NCI-H524 treated with DMSO at 0.1 percent for 48 hours (cell line): ENCODE measurements around the gene SHF.

ENCODE experiments used
- DNase-seq: peaks from one replicate; lab custom pipeline; 2025; lab: John Stamatoyannopoulos, UW

The SHF gene

DNA sequence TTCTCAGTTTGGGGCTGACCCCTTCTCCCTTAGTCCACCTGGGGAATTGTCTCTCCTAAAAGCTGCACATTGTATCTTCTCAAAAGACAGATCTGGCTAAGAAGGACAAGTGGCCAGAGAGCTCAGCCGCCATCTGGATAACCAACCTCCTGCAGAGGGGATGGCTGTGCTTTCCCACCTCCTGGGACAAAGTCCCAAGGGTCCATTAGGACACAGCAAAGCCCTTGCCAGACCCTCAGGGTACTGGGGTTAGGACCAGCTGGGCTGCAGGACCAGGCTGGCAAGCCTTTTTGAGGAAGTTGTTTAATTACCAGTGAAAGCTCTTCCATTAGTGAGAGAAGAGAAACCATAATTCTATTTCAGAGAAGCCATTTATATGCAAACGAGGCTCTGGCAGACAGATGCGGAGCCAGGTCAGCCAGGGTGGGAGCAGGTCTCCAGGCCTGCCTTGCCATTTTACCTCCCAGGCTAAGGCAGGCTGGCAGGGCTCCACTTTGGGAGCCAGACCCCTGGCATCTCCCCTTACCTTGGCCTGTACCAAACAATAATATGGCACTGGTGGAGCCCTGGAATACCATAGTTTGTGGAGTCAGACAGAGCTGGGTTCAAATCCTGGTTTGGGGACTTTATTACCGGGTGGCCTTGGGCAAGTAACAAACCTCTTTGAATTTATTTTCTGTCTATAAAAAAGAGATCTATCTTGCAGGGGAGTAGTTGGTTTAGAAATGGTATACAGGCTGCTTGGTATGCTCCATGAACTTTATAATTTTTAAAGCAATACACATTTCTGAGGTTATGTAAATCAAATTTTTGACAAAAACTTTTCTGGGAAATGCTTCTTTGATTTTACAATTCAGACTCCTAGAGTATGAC, 17.9 kb downstream of the SHF start:
- DNase-seq = peak; percentile 91

GRCh38 chr15:45168751-45169551, 18.8 kb downstream of the SHF start:
- peak; percentile 22 for DNase-seq

- DNase-seq = no peak
Observed at GRCh38 chr15:45168286-45168685, 19.5 kb downstream of the SHF start.

- DNase-seq = no peak
Observed at GRCh38 chr15:45167631-45168205, 20.0 kb downstream of the SHF start.

GRCh38 chr15:45166834-45167630, 20.7 kb downstream of the SHF start:
- peak; percentile 68 for DNase-seq

- no peak for DNase-seq
Observed at GRCh38 chr15:45165536-45165935, 22.2 kb downstream of the SHF start.

DNA sequence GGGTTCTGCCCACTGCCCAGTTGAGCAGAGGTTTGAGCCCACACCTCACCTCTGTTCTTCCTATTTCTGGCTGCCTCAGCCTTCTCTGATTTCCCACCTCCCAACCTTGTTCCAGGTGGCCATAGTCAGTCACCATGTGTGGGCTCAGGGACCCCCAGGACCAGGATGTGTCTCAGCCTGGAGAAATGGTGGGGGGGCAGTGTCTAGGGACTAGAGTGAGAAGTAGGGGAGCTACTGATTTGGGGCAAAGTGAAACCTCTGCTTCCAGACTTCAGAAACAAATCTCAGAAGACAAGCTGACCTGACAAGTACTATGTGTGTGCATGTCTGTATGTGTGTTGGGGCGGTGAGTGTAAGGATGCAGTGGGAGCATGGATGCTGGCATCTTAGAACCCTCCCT, 22.9 kb downstream of the SHF start:
- DNase-seq = no peak

GRCh38 chr15:45163508-45163856, 24.3 kb downstream of the SHF start:
- no peak for DNase-seq

GRCh38 chr15:45162771-45163507, 24.8 kb downstream of the SHF start:
- DNase-seq = peak; percentile 86

GRCh38 chr15:45161666-45162065, 26.1 kb downstream of the SHF start:
- no peak for DNase-seq

DNA sequence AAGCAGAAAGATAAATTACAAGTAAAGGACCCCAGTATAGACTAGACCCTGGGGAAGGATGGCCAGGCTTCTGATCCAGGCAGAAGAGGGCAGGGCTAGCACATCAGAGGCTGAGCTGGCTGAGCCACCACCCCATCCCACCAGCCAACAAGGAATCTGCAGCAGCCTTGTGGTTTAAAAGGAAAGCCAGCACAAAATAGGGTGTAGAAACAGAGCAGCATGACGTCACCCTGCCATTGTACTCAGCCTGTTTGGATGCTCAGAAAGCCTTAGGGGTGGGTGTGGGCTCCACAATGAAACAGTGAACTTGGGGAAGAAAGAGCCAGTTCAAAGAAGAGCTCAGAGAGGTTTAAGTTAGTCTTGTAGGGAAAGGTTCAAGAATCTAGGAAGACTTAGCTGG, 29.8 kb downstream of the SHF start:
- DNase-seq = no peak

- peak; percentile 48 for DNase-seq
Observed at GRCh38 chr15:45156744-45157455, 30.9 kb downstream of the SHF start.

- no peak for DNase-seq
Observed at GRCh38 chr15:45155739-45156138, 32.0 kb downstream of the SHF start.

GRCh38 chr15:45151998-45152828, 35.6 kb downstream of the SHF start:
- no peak for DNase-seq

- DNase-seq = no peak
Observed at GRCh38 chr15:45150997-45151396, 36.8 kb downstream of the SHF start.

DNA sequence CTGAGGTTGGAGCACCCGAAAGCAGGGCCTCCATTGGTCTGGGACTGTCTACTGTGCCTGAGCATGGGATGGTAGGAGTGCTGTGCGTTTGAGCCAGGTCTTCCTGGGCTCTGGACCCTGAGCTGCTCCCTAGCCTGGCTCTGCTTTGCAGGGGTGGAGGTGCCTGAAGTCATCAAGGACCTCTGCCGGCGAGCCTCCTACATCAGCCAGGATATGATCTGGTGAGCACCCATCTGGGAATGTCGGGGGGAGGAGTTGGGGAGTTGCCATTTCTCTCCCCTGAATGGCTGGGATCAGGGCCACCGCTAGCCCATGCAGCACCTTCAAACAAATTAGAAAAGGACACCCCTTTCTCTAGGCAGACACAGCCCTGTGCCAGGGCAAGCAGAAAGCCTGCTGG, 37.3 kb downstream of the SHF start:
- no peak for DNase-seq

GRCh38 chr15:45149060-45149459, 38.7 kb downstream of the SHF start:
- no peak for DNase-seq

DNA sequence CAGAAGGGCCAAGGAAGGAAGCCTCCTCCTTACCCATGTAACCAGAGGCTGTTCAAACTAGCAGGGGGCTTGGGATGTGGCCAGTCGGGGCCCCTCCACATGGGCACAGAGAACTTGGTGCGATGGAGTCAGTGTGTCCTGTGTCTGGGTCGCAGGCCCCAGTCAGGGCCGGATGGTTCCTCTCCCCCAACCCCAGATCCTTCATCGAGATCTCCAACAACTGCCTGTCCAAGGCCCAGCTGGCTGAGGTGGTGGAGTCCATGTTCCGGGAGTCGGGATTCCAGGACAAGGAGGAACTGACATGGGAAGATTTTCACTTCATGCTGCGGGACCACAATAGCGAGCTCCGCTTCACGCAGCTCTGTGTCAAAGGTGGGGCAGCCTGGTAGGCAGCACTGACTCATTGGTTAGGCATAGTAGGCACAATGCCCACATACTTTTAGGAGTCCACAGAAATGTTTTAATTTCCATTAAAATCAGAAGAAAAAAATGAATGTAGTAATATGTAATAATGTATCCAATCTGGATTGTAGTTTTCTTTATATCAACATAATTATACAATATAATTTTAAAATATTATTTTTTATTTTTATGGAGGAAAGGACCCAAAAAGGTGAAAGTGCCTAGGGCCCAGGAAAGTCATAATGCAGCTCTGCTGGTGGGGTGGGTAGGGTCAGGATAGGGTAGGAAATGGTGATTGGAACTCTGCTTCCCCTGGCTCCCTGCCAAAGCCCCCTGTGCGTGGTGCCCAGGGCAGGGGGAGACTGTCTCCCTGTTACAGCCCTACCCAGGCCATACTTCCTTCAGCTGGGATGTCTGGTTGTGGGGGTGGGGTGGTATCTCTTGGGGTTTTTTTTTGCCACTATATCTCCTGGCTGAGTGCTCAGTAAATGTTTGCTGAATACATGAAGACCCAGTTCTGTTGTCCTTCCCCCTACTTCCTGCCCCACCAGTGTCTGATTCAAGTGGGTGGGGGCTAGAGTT, 39.4 kb downstream of the SHF start:
- no peak for DNase-seq

DNA sequence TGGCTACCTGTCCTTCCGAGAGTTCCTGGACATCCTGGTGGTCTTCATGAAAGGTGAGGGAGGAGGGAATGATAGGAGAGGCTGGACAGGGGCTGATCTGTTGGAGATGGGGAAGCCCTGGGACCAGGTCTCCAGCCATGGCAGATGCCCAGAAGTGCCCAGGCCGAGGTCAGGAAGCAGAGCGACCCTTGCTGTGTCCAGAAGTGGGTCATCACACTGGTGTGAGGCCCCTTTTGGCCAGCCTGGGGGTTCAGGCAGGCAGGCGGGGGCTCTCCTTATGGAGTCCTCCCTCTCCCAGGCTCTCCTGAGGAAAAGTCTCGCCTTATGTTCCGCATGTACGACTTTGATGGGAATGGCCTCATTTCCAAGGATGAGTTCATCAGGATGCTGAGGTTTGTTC, 40.2 kb downstream of the SHF start:
- DNase-seq = no peak
